Left ventricle myocardium inferior (tissue), 1 donor: Measurements from ENCODE around the gene SYNGR1. TPM values are rescaled to one million over a fixed set of nuclear protein-coding genes. Genes with fewer than 3 reads are reported as not detected.

Source experiments
- DNase-seq: peaks from one replicate; pipeline ENCODE4 v3.0.0-alpha.2; 2020
- H3K27ac ChIP-seq: fragments of 200-600 bp; replicated peaks from 2 replicates; pipeline ENCODE4 v1.8.0; 2021
- H3K27me3 ChIP-seq: fragments of 200-600 bp; 2 replicates; pipeline ENCODE4 v1.8.0; 2021; ENCODE audit warnings: low read depth
- H3K36me3 ChIP-seq: fragments of 200-600 bp; 2 replicates; pipeline ENCODE4 v1.8.0; 2021
- H3K4me1 ChIP-seq: fragments of 200-600 bp; 2 replicates; pipeline ENCODE4 v1.8.0; 2021
- H3K4me3 ChIP-seq: fragments of 200-600 bp; 2 replicates; pipeline ENCODE4 v1.8.0; 2021; ENCODE audit warnings: mild to moderate bottlenecking, moderate library complexity
- H3K9me3 ChIP-seq: fragments of 200-600 bp; replicated peaks from 2 replicates; pipeline ENCODE4 v1.8.0; 2021
- intact Hi-C: fragments of 100-400 bp; cut with micrococcal nuclease; formaldehyde crosslinking; loops from one replicate; pipeline ENCODE4 v1.11.0; 2022
- total RNA-seq: library from RNA; stranded (reverse); fragmentation: NEBNext Ultra II Directional; extraction: Animal tissue kit (Norgen Biotek cat#: 25700); gene quantifications from one replicate; pipeline ENCODE4 v1.2.1, GENCODE V29; 2021
- TF ChIP-seq, protein P1 (sequence below): fragments of 200-600 bp; IDR thresholded peaks from 2 replicates; pipeline ENCODE4 v1.8.0; 2021; ENCODE audit warnings: antibody characterized with exemption, mild to moderate bottlenecking, borderline replicate concordance
- donor health status: DM: no; HTN: yes; CAD: no; lungs with severe emphysema.

The SYNGR1 gene
- total RNA-seq, 1 donor from 2014 or later: 37.7 TPM

DNA sequence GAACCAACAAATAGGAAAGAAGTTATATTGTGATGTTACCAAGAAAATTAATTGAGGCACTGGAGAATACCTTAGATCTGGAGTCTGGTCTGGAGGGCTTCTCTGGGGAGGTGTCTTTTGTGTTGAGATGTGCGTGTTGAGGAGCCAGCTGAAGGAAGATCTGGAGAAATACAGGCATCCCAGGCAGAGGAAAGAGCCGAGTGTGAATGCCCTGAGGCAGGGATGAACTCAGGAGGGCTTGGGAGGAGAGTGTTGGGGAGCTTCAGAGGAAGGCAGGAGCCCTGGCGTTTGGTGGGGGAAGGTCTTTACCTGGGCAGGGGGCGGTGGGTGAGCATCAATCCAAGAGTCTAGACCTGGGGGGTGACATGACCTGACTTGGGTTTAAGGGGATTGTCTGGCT, 13.1 kb downstream of the SYNGR1 start:
- Histone ChIP-seq H3K4me3 (no peak overlapping the region), H3K27ac (no peak overlapping the region), H3K9me3 (no peaks in the 10 kb centered on the region), H3K4me1 (peaks cover 23% of the 10 kb centered on the region), H3K27me3 (no peaks in the 10 kb centered on the region), H3K36me3 (peaks cover 5% of the 10 kb centered on the region)
- intact Hi-C loops: no loop called here
- no peak for DNase-seq
- TF ChIP-seq, protein P1, sequence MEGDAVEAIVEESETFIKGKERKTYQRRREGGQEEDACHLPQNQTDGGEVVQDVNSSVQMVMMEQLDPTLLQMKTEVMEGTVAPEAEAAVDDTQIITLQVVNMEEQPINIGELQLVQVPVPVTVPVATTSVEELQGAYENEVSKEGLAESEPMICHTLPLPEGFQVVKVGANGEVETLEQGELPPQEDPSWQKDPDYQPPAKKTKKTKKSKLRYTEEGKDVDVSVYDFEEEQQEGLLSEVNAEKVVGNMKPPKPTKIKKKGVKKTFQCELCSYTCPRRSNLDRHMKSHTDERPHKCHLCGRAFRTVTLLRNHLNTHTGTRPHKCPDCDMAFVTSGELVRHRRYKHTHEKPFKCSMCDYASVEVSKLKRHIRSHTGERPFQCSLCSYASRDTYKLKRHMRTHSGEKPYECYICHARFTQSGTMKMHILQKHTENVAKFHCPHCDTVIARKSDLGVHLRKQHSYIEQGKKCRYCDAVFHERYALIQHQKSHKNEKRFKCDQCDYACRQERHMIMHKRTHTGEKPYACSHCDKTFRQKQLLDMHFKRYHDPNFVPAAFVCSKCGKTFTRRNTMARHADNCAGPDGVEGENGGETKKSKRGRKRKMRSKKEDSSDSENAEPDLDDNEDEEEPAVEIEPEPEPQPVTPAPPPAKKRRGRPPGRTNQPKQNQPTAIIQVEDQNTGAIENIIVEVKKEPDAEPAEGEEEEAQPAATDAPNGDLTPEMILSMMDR: no peak

DNA sequence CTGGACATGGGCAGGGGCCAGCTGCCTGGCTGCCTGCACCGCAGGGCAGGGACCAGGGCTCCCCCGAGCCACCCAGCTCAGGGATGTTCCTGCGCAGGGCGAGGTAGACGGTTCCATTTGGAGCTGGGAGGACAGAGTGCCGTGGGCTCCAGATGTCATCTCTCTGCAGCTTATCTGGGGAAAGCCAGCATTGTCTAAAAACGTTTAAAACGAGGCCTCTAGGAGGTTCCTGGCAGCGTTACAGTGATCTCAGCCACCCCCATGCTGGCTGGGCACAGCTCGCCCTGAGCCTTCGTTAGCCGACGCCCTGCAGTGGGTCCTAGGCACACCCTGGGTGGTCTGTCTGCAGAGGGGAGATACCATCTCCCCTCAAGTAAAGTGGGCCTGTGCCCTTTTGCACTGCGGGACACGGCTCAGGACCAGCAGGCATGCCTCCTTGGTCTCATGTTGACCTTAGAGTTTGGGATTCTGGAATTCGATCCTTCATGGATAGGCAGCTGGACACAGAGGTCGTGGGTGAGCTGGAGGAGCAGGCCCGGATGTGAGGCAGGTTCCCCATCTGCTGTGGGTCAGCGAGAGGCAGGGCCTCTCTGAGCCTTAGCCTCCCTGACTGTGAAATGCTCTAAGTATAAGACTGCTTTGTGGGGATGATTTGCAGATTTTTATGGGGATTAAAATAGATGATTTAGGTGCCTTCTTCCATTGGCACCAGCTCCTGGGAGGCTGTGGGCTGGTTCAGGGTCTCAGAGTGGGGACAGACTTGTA, 14.1 kb downstream of the SYNGR1 start:
- no peak overlapping the region for H3K4me3 ChIP-seq
- no peak for DNase-seq
- TF ChIP-seq, protein P1: no peak
- H3K36me3 ChIP-seq: peaks cover under 1% of the 10 kb centered on the region
- H3K27ac ChIP-seq: peak overlapping the region; percentile 27
- intact Hi-C loops: no loop called here
- no peaks in the 10 kb centered on the region for H3K27me3 ChIP-seq
- no peaks in the 10 kb centered on the region for H3K9me3 ChIP-seq
- H3K4me1 ChIP-seq: peaks cover 23% of the 10 kb centered on the region

DNA sequence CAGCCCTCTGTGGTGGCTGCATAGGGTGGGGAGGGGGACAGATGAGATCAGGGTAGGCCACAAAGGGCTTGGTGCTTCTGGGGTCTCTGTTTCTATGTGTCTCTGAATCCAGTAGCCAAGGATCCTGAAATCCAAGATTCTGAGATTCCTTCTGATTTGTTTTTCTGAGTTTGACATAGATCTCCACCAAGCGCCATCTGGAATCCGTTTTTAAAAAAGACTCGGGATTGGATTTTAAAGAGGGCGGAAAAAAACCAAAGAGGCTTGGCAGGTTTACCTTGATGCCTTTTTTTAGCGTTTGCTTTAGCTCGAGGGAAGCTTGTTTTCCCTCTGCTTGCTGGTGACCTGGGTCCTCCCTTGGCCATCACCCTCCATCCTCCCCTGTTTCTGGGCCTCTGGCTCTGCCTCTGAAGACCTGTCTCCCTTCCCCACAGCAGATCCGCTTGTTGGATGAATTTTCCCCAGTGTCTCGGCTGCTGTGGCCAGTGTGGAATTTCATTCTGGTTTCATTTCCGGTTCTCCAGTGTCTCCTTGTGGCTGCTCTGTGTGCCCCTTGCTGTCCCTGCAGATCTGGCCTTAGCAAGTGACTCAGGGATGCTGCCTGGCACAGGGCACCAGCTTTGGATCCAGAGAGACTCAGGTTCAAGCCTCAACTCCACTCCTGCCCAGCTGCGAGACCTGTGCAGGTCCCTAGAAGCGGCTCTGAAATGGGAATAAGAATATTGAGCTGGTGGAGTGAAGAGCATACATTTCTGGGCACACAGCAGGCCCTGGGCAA, 15.1 kb downstream of the SYNGR1 start:
- TF ChIP-seq, protein P1: peak; percentile 32
- Histone ChIP-seq H3K27me3 (no peaks in the 10 kb centered on the region), H3K36me3 (no peaks in the 10 kb centered on the region), H3K4me1 (peaks cover 23% of the 10 kb centered on the region), H3K4me3 (no peak overlapping the region), H3K27ac (peak overlapping the region; percentile 25), H3K9me3 (no peaks in the 10 kb centered on the region)
- DNase-seq: no peak
- intact Hi-C loops: no loop called here

DNA sequence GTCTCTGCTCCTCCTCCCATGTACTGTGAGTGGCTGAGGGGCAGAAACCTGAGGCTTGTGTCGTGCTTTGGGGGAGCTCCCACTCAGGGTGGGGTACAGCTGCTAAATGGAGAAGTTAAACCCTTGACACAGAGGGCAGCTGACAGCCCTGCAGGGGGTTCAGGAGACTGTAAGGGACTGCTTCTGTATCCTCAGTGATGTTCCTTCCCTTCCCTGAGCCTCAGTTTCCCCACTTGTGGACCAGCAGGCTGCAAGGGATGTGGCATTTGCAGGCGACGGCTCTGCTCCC, 15.6 kb downstream of the SYNGR1 start:
- Histone ChIP-seq H3K36me3 (no peaks in the 10 kb centered on the region), H3K9me3 (no peaks in the 10 kb centered on the region), H3K4me1 (peaks cover 23% of the 10 kb centered on the region), H3K27ac (no peak overlapping the region), H3K4me3 (no peak overlapping the region), H3K27me3 (no peaks in the 10 kb centered on the region)
- intact Hi-C loops: no loop called here
- TF ChIP-seq, protein P1: no peak
- DNase-seq: no peak

DNA sequence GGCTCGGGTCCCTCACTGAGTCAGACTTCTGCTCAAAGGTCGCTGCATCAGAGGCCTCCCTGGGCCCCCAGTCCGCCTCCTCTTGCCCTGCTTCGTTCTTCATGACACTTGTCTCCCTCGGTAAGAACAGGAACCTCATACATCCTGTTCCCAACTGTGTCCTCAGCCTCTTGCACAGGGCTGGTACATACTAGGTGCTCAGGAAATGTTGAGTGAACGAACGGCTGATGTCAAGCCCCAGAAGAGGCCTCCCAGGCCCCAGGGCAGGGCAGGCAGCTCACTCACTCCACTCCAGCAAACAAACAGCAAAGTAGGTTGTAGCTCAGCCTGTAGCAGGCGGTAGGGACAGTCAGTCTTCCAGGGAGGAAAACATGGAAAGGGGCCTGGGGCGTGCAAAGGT, 17.2 kb downstream of the SYNGR1 start:
- H3K9me3 ChIP-seq: peaks cover 6% of the 10 kb centered on the region
- peaks cover 5% of the 10 kb centered on the region for H3K36me3 ChIP-seq
- no peaks in the 10 kb centered on the region for H3K27me3 ChIP-seq
- H3K4me3 ChIP-seq: no peak overlapping the region
- peaks cover 23% of the 10 kb centered on the region for H3K4me1 ChIP-seq
- no peak for DNase-seq
- intact Hi-C loops: no loop called here
- TF ChIP-seq, protein P1: no peak
- no peak overlapping the region for H3K27ac ChIP-seq
